OCI-LY7 (cell line): ENCODE results near the gene NPAS2. TPM values are rescaled to one million over a fixed set of nuclear protein-coding genes. Genes with fewer than 3 reads are reported as not detected.

Experiments used
- BruUV-seq: library from RNA; stranded (reverse); fragments of 400-500 nt; replicated peaks from 2 replicates; lab custom pipeline; 2021; lab: Mats Ljungman, UMichigan
- CTCF ChIA-PET: fragments of 300-600 bp; sonication (Branson Sonifier 250); formaldehyde crosslinking; loops from one replicate; lab custom pipeline; 2022; ENCODE audit warnings: antibody characterized with exemption; ENCODE audit not compliant: unreplicated experiment; lab: Charles Lee
- POLR2A ChIA-PET: fragments of 300-600 bp; sonication (Branson Sonifier 250); formaldehyde crosslinking; loops from one replicate; lab custom pipeline; 2022; ENCODE audit warnings: antibody characterized with exemption; lab: Charles Lee
- DNase-seq: peaks from one replicate; pipeline ENCODE4 v3.0.0-alpha.2; 2015; ENCODE audit warnings: low spot score
- H2AFZ ChIP-seq: fragments of 200-600 bp; sonication (generic), shearing (Covaris generic); 2 replicates; pipeline ENCODE4 v1.6.1; 2014; ENCODE audit warnings: mild to moderate bottlenecking, antibody characterized with exemption, low read length, moderate library complexity
- H3K27ac ChIP-seq: fragments of 200-600 bp; sonication (generic); 2 replicates; pipeline ENCODE4 v1.5.1; 2014; ENCODE audit warnings: mixed run types, low read depth, mild to moderate bottlenecking, moderate library complexity, low read length, inconsistent platforms; ENCODE audit not compliant: poor library complexity, severe bottlenecking
- H3K36me3 ChIP-seq: fragments of 200-600 bp; sonication (generic); 2 replicates; pipeline ENCODE4 v1.6.1; 2014; ENCODE audit warnings: mild to moderate bottlenecking, antibody characterized with exemption, low read length, moderate library complexity, mixed read lengths; ENCODE audit not compliant: insufficient read depth
- H3K4me1 ChIP-seq: fragments of 200-600 bp; sonication (generic); 2 replicates; pipeline ENCODE4 v1.5.1; 2014; ENCODE audit warnings: mild to moderate bottlenecking, low read length; ENCODE audit not compliant: insufficient read depth, poor library complexity, severe bottlenecking
- H3K4me2 ChIP-seq: fragments of 200-600 bp; sonication (generic); 2 replicates; pipeline ENCODE4 v1.6.1; 2014; ENCODE audit warnings: mild to moderate bottlenecking, low read length
- H3K4me3 ChIP-seq: fragments of 200-600 bp; sonication (generic); 2 replicates; pipeline ENCODE4 v1.5.1; 2014; ENCODE audit warnings: mild to moderate bottlenecking, low read depth, low read length; ENCODE audit not compliant: poor library complexity, severe bottlenecking
- H3K79me2 ChIP-seq: fragments of 200-600 bp; sonication (generic); 2 replicates; pipeline ENCODE4 v1.6.1; 2016; ENCODE audit warnings: low read depth, mild to moderate bottlenecking, low read length, moderate library complexity, mixed read lengths; ENCODE audit not compliant: insufficient read depth
- H3K9me2 ChIP-seq: fragments of 200-600 bp; sonication (generic); 2 replicates; pipeline ENCODE4 v1.6.1; 2016; ENCODE audit warnings: mild to moderate bottlenecking, low read length, mixed read lengths; ENCODE audit not compliant: insufficient read depth
- H3K9me3 ChIP-seq: fragments of 200-600 bp; sonication (generic); 2 replicates; pipeline ENCODE4 v1.6.1; 2014; ENCODE audit warnings: mild to moderate bottlenecking, mixed run types, low read length, mixed read lengths
- H4K20me1 ChIP-seq: fragments of 200-600 bp; sonication (generic); 2 replicates; pipeline ENCODE4 v1.6.1; 2014; ENCODE audit warnings: mild to moderate bottlenecking, antibody characterized with exemption, low read length, moderate library complexity, mixed read lengths; ENCODE audit not compliant: insufficient read depth
- CTCF ChIP-seq: fragments of 200-600 bp; sonication (generic); conservative IDR thresholded peaks from 2 replicates; pipeline ENCODE4 v1.5.1; 2014; ENCODE audit warnings: mild to moderate bottlenecking, antibody characterized with exemption, low read length, moderate library complexity, mixed read lengths
- EZH2phosphoT487 ChIP-seq: fragments of 200-600 bp; sonication (generic); IDR thresholded peaks from 2 replicates; pipeline ENCODE4 v1.6.1; 2018; ENCODE audit warnings: low read depth, borderline replicate concordance, mild to moderate bottlenecking, mixed run types, antibody characterized with exemption, low read length, moderate library complexity, mixed read lengths
- intact Hi-C: fragments of 100-400 bp; cut with micrococcal nuclease; formaldehyde crosslinking; loops from one replicate; pipeline ENCODE4 v1.10.0; 2022; ENCODE audit not compliant: unreplicated experiment
- total RNA-seq, 2 experiments: library from RNA; depleted of rRNA in 1 of 2; stranded (reverse); fragments of >200 nt in 1 of 2; shearing (Covaris generic) in 1 of 2; gene quantifications; 2 replicates each; pipeline ENCODE4 v1.2.3, GENCODE V29; 2014 to 2022

The NPAS2 gene
- total RNA-seq, 2 experiments from 2014 or later: not detected

- DNase-seq: no peak
- ChIA-PET CTCF (no interaction called here), POLR2A (no interaction called here)
- Histone ChIP-seq H4K20me1 (no peaks in the 10 kb centered on the region), H3K27ac (no peak overlapping the region), H3K4me1 (no peaks in the 10 kb centered on the region), H3K36me3 (no peaks in the 10 kb centered on the region), H3K4me3 (no peak overlapping the region), H3K4me2 (no peak overlapping the region), H3K79me2 (no peaks in the 10 kb centered on the region), H3K9me2 (no peaks in the 10 kb centered on the region), H3K9me3 (no peaks in the 10 kb centered on the region), H2AFZ (no peak overlapping the region)
- no TSS peak for BruUV-seq
- TF ChIP-seq EZH2phosphoT487 (no peak), CTCF (no peak)
- intact Hi-C loops: no loop called here
Observed at GRCh38 chr2:100995309-100996075, 175.6 kb downstream of the NPAS2 start.

DNA sequence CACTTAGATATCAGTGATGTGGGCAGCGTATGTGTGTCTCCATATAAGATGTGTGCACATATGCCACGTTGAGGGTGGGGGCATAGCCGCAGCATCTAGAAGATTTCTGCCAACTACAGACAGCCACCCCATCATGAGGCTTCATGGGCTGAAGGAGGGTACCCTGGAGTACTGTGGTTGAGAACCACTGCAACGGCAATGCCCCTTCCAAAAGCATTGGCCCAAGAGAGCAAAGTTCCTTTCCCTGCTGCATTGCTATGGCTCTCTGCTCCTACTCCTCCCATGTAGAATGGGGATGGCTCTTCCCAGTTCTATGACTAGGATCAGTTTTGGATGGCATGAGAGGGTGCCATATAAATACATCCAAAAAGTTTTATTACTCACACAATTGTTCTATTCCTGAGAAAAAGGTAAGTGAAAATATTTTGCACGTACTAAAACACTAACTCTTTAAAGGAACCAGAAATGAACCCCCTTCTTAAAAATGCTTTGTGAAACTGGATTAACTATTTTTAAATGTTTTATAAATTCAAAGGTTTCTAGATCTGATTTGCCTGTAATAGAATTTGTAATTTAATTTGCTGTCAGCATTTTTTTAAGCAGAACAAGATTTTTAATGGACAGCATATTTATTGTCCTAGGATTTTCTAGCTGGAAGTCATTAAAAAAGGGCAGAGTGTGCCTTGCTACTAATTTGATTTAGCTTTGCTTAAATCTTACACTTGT is 177.7 kb downstream of the NPAS2 start:
- Histone ChIP-seq H2AFZ (no peak overlapping the region), H3K9me2 (no peaks in the 10 kb centered on the region), H3K9me3 (no peaks in the 10 kb centered on the region), H3K4me2 (no peak overlapping the region), H3K36me3 (peaks cover 4% of the 10 kb centered on the region), H3K79me2 (peaks cover 6% of the 10 kb centered on the region), H4K20me1 (peaks cover under 1% of the 10 kb centered on the region; the same call in 1 of the 2 replicates), H3K27ac (no peak overlapping the region), H3K4me1 (peaks cover 5% of the 10 kb centered on the region), H3K4me3 (no peak overlapping the region)
- no peak for DNase-seq
- TF ChIP-seq EZH2phosphoT487 (no peak), CTCF (no peak)
- BruUV-seq: no TSS peak
- ChIA-PET CTCF (no interaction called here), POLR2A (no interaction called here)
- intact Hi-C loops: no loop called here

- Histone ChIP-seq H3K27ac (no peak overlapping the region), H4K20me1 (peaks cover 6% of the 10 kb centered on the region; the same call in 1 of the 2 replicates), H2AFZ (no peak overlapping the region), H3K4me2 (no peak overlapping the region), H3K36me3 (peaks cover 10% of the 10 kb centered on the region), H3K9me2 (no peaks in the 10 kb centered on the region), H3K4me1 (peaks cover 5% of the 10 kb centered on the region), H3K9me3 (no peaks in the 10 kb centered on the region), H3K79me2 (peaks cover 11% of the 10 kb centered on the region), H3K4me3 (no peak overlapping the region)
- POLR2A ChIA-PET: no interaction called here
- CTCF ChIA-PET: no interaction called here
- TF ChIP-seq EZH2phosphoT487 (no peak), CTCF (no peak)
- no TSS peak for BruUV-seq
- no peak for DNase-seq
- intact Hi-C loops: no loop called here
Observed at GRCh38 chr2:100998235-100998573, 178.3 kb downstream of the NPAS2 start.
